ENCODE measurements around the gene TBC1D22A. TPM values are rescaled to one million over a fixed set of nuclear protein-coding genes. Genes with fewer than 3 reads are reported as not detected.

Gene TBC1D22A
- total and polyA plus RNA-seq, 8 donors = 12.0 to 17.6 (median 15.3) TPM

DNA sequence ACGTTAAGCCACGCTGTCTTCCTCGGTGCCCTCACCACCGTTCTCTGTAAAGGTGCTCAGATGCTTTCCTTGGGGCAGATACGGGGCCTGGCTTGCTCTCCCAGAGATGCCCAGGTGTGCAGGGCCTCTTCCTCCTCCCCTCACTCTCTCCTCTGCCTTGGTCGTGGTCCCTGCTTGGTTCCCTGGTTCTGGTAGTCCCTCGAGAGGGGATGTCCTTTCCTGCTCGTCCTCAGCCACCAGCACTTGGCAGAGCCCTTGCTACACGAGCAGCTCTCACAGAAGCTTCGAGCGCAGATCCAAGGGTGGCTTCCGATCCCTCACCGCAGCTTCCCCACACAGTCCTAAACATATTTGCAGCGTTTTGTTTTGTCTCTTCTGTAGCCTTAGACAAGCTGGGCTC, 298.8 kb downstream of the TBC1D22A start:
- no peak for ATAC-seq
- H3K36me3 ChIP-seq = no peaks in the 10 kb centered on the region
- WGBS, 2 donors = 95 to 96% methylated on average over 14 of the region's 14 CpGs
- TF ChIP-seq, protein P1, sequence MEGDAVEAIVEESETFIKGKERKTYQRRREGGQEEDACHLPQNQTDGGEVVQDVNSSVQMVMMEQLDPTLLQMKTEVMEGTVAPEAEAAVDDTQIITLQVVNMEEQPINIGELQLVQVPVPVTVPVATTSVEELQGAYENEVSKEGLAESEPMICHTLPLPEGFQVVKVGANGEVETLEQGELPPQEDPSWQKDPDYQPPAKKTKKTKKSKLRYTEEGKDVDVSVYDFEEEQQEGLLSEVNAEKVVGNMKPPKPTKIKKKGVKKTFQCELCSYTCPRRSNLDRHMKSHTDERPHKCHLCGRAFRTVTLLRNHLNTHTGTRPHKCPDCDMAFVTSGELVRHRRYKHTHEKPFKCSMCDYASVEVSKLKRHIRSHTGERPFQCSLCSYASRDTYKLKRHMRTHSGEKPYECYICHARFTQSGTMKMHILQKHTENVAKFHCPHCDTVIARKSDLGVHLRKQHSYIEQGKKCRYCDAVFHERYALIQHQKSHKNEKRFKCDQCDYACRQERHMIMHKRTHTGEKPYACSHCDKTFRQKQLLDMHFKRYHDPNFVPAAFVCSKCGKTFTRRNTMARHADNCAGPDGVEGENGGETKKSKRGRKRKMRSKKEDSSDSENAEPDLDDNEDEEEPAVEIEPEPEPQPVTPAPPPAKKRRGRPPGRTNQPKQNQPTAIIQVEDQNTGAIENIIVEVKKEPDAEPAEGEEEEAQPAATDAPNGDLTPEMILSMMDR (IDR thresholded peaks at IDR 0.05) = no peak
- intact Hi-C loops (cut with DNase I) = no loop called here
- peak in 2 of 6 donors; percentile 8 to 19 for DNase-seq
- H3K9me3 ChIP-seq = no peaks in the 10 kb centered on the region
- H3K27ac ChIP-seq = no peak overlapping the region
- H3K4me1 ChIP-seq = no peaks in the 10 kb centered on the region
- H3K4me3 ChIP-seq = no peak overlapping the region
- FAIRE-seq = no peak
- H3K27me3 ChIP-seq = no peaks in the 10 kb centered on the region

DNA sequence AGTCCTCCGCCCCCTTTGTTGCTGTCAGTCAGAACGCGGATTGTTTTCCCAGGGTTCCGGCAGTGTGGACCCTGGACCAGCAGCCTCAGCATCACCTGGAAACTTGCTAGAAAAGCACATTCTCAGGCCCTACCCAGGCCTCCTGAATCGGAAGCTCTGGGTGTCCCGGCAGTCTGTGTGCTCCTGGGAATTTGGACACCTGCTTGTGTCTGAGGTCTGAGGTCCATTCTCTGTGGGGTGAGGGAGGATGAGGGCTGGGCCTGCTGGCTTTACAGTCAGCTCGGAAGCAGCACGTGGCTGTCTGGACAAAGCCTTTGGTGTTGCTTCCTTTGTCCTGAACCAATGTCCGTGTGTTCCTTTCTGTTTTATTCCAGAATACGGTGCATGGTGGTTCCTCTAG, 299.7 kb downstream of the TBC1D22A start:
- peak; percentile 48 to 89 (median 76) for ATAC-seq

DNA sequence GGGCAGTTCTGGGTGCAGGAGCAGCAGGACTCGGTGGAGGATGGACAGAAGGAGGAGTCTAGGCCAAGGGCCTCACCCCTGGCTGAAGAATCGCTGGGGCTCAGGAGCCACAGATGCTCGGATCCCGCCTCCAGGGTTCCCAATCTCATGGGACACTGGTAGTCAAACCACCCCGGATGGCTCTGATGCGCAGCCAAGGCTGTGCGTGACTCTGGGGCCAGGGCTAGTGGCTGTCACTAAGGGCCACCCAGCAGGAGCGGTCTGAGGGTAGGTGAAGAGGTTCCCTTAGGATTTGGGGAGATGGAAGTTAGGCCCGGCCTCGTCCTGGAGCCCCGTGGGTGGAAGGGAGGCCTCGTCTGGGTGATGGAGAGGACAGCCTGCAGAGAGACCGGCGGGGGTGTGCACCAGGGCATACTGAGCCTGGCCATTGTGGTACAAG, 300.6 kb downstream of the TBC1D22A start:
- Histone ChIP-seq H3K27ac (no peak overlapping the region), H3K27me3 (no peaks in the 10 kb centered on the region), H3K36me3 (no peaks in the 10 kb centered on the region), H3K4me1 (no peaks in the 10 kb centered on the region), H3K4me3 (no peak overlapping the region), H3K9me3 (no peaks in the 10 kb centered on the region)
- TF ChIP-seq, protein P1 (IDR thresholded peaks at IDR 0.05) = no peak
- 89 to 97% methylated on average over 14 of the region's 14 CpGs for WGBS, 2 donors
- FAIRE-seq (no peak), ATAC-seq (no peak), DNase-seq (no peak)
- intact Hi-C loops (cut with DNase I) = no loop called here

More for the DNA sequence above, 299.7 kb downstream of the TBC1D22A start:
- intact Hi-C loops (cut with DNase I) = no loop called here
- WGBS, 2 donors = 65 to 69% methylated on average over 10 of the region's 10 CpGs
- FAIRE-seq (no peak), DNase-seq (peak in 5 of 6 donors; percentile 44 to 74 (median 64))
- TF ChIP-seq, protein P1 (IDR thresholded peaks at IDR 0.05) = no peak
- no peaks in the 10 kb centered on the region for H3K27me3 ChIP-seq
- H3K27ac ChIP-seq = no peak overlapping the region
- no peak overlapping the region for H3K4me3 ChIP-seq
- no peaks in the 10 kb centered on the region for H3K4me1 ChIP-seq
- no peaks in the 10 kb centered on the region for H3K36me3 ChIP-seq
- H3K9me3 ChIP-seq = no peaks in the 10 kb centered on the region

DNA sequence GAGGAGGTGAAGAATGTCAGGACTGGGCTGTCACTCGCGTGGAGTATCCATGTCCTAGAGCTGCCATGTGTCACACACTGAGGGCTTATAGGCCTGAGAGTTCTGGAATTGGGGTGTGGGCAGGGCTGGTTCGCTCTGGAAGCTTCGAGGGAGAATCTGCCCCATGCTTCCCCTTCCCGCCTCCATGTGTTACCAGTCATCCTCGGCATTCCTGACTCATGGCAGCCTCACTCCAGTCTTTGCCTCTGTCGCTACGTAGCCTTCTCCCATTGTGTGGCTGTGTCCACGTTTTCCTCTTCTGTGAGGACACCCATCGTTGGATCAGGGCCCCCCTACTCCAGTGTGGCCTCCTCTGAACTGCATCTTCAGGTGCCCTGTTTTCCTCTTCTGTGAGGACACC, 301.2 kb downstream of the TBC1D22A start:
- intact Hi-C loops (cut with DNase I) = no loop called here

DNA sequence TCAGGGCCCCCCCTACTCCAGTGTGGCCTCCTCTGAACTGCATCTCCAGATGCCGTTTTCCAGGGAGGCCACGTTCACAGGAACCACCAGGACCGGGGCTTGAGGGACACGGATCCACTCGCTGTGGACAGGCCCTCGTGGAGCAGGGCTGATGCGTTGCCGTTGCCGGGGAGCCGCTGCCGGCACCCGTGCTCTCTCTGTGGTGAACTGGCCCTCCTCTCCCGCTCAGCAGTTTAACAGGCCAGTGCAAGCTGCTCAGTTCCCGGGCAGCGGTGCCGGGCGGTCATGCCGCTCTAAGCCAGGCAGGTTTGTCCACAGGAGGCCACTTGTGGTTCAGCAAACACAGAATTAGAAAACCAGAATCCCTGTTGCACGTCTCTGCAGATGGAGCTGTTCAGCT, 301.6 kb downstream of the TBC1D22A start:
- no peaks in the 10 kb centered on the region for H3K36me3 ChIP-seq
- WGBS, 2 donors = 80 to 88% methylated on average over 19 of the region's 19 CpGs

More for the DNA sequence above, 301.2 kb downstream of the TBC1D22A start:
- Histone ChIP-seq H3K4me1 (no peaks in the 10 kb centered on the region), H3K4me3 (no peak overlapping the region), H3K27me3 (no peaks in the 10 kb centered on the region), H3K36me3 (no peaks in the 10 kb centered on the region), H3K27ac (no peak overlapping the region), H3K9me3 (no peaks in the 10 kb centered on the region)
- no peak for FAIRE-seq
- WGBS, 2 donors = 88 to 96% methylated on average over 9 to 10 of the region's 10 CpGs
- TF ChIP-seq, protein P1 (IDR thresholded peaks at IDR 0.05) = no peak
- no peak for ATAC-seq
- no peak for DNase-seq

More for the DNA sequence above, 301.6 kb downstream of the TBC1D22A start:
- H3K4me3 ChIP-seq = no peak overlapping the region
- TF ChIP-seq, protein P1 (IDR thresholded peaks at IDR 0.05) = no peak
- no peaks in the 10 kb centered on the region for H3K9me3 ChIP-seq
- H3K4me1 ChIP-seq = no peaks in the 10 kb centered on the region
- intact Hi-C loops (cut with DNase I) = no loop called here
- ATAC-seq = peak in 3 of 4 donors; percentile 12 to 40 (median 26)
- DNase-seq = peak in 1 of 6 donors; percentile 57
- no peaks in the 10 kb centered on the region for H3K27me3 ChIP-seq
- no peak overlapping the region for H3K27ac ChIP-seq
- no peak for FAIRE-seq
